Renal cortical epithelial cell (primary cell): ENCODE data around the gene KRTAP13-4. TPM values are rescaled to one million over a fixed set of nuclear protein-coding genes. Genes with fewer than 3 reads are reported as not detected.

ENCODE experiments used
- DNase-seq: peaks from one replicate; pipeline ENCODE4 v3.0.0-alpha.2; 2011; ENCODE audit warnings: low read depth
- total RNA-seq: library from RNA; depleted of rRNA; stranded (reverse); fragments of >200 nt; gene quantifications from 2 replicates; pipeline ENCODE4 v1.2.3, GENCODE V29; 2014

Gene KRTAP13-4
- not detected in 2 replicates for total RNA-seq

GRCh38 chr21:30430170-30430655, at the start of gene KRTAP13-4:
KRTAP13-4 (plus strand) TSS chr21:30430220; CDS start chr21:30430276, 56 bp downstream.
- no peak for DNase-seq

- no peak for DNase-seq
Observed at GRCh38 chr21:30382201-30382600, 47.8 kb upstream of the KRTAP13-4 start.

- no peak for DNase-seq
Observed at GRCh38 chr21:30391492-30392025, 38.5 kb upstream of the KRTAP13-4 start.

- DNase-seq: no peak
Observed at GRCh38 chr21:30395731-30396130, 34.3 kb upstream of the KRTAP13-4 start, which contains the start of gene KRTAP13-1. KRTAP13-1 (plus strand) TSS chr21:30396031; CDS start chr21:30396087, 56 bp downstream.

- peak; percentile 22 for DNase-seq
Observed at GRCh38 chr21:30408782-30409494, 21.1 kb upstream of the KRTAP13-4 start.

GRCh38 chr21:30415993-30416392, 14.0 kb upstream of the KRTAP13-4 start:
- no peak for DNase-seq

GRCh38 chr21:30425826-30426225, 4.2 kb upstream of the KRTAP13-4 start, which contains the start of gene KRTAP13-3:
KRTAP13-3 (minus strand) TSS chr21:30425926; CDS start chr21:30425912, 14 bp downstream.
- no peak for DNase-seq

- DNase-seq: no peak
Observed at GRCh38 chr21:30426731-30427130, 3.3 kb upstream of the KRTAP13-4 start.

- DNase-seq: no peak
Observed at GRCh38 chr21:30434033-30434631, 4.1 kb downstream of the KRTAP13-4 start.

GRCh38 chr21:30437010-30437565, 7.1 kb downstream of the KRTAP13-4 start:
- no peak for DNase-seq

GRCh38 chr21:30439975-30440374, 10.0 kb downstream of the KRTAP13-4 start, which contains the start of gene KRTAP15-1:
KRTAP15-1 (plus strand) TSS chr21:30440275; CDS start chr21:30440328, 53 bp downstream.
- no peak for DNase-seq

GRCh38 chr21:30443226-30443625, 13.2 kb downstream of the KRTAP13-4 start:
- no peak for DNase-seq

- no peak for DNase-seq
Observed at GRCh38 chr21:30444204-30444603, 14.2 kb downstream of the KRTAP13-4 start.

GRCh38 chr21:30447056-30447455, 17.0 kb downstream of the KRTAP13-4 start:
- no peak for DNase-seq

- DNase-seq: no peak
Observed at GRCh38 chr21:30448514-30448913, 18.5 kb downstream of the KRTAP13-4 start.

GRCh38 chr21:30463713-30464112, 33.7 kb downstream of the KRTAP13-4 start:
- DNase-seq: no peak

- no peak for DNase-seq
Observed at GRCh38 chr21:30468900-30469714, 39.1 kb downstream of the KRTAP13-4 start.

GRCh38 chr21:30478004-30478403, 48.0 kb downstream of the KRTAP13-4 start:
- DNase-seq: no peak

- DNase-seq: no peak
Observed at GRCh38 chr21:30479259-30479658, 49.2 kb downstream of the KRTAP13-4 start.

GRCh38 chr21:30480145-30480544, 50.1 kb downstream of the KRTAP13-4 start, which contains the start of gene KRTAP19-1:
KRTAP19-1 (minus strand) TSS chr21:30480367; CDS start chr21:30480317, 50 bp downstream.
- DNase-seq: no peak
